OCI-LY7 (cell line): ENCODE measurements around the gene HERPUD2. TPM values are rescaled to one million over a fixed set of nuclear protein-coding genes. Genes with fewer than 3 reads are reported as not detected.

ENCODE experiments used
- BruUV-seq: library from RNA; stranded (reverse); fragments of 400-500 nt; replicated peaks from 2 replicates; lab custom pipeline; 2021; lab: Mats Ljungman, UMichigan
- CTCF ChIA-PET: fragments of 300-600 bp; sonication (Branson Sonifier 250); formaldehyde crosslinking; loops from one replicate; lab custom pipeline; 2022; ENCODE audit warnings: antibody characterized with exemption; ENCODE audit not compliant: unreplicated experiment; lab: Charles Lee
- POLR2A ChIA-PET: fragments of 300-600 bp; sonication (Branson Sonifier 250); formaldehyde crosslinking; loops from one replicate; lab custom pipeline; 2022; ENCODE audit warnings: antibody characterized with exemption; lab: Charles Lee
- DNase-seq: peaks from one replicate; pipeline ENCODE4 v3.0.0-alpha.2; 2015; ENCODE audit warnings: low spot score
- H2AFZ ChIP-seq: fragments of 200-600 bp; sonication (generic), shearing (Covaris generic); 2 replicates; pipeline ENCODE4 v1.6.1; 2014; ENCODE audit warnings: mild to moderate bottlenecking, antibody characterized with exemption, low read length, moderate library complexity
- H3K27ac ChIP-seq: fragments of 200-600 bp; sonication (generic); 2 replicates; pipeline ENCODE4 v1.5.1; 2014; ENCODE audit warnings: mixed run types, low read depth, mild to moderate bottlenecking, moderate library complexity, low read length, inconsistent platforms; ENCODE audit not compliant: poor library complexity, severe bottlenecking
- H3K36me3 ChIP-seq: fragments of 200-600 bp; sonication (generic); 2 replicates; pipeline ENCODE4 v1.6.1; 2014; ENCODE audit warnings: mild to moderate bottlenecking, antibody characterized with exemption, low read length, moderate library complexity, mixed read lengths; ENCODE audit not compliant: insufficient read depth
- H3K4me1 ChIP-seq: fragments of 200-600 bp; sonication (generic); 2 replicates; pipeline ENCODE4 v1.5.1; 2014; ENCODE audit warnings: mild to moderate bottlenecking, low read length; ENCODE audit not compliant: insufficient read depth, poor library complexity, severe bottlenecking
- H3K4me2 ChIP-seq: fragments of 200-600 bp; sonication (generic); 2 replicates; pipeline ENCODE4 v1.6.1; 2014; ENCODE audit warnings: mild to moderate bottlenecking, low read length
- H3K4me3 ChIP-seq: fragments of 200-600 bp; sonication (generic); 2 replicates; pipeline ENCODE4 v1.5.1; 2014; ENCODE audit warnings: mild to moderate bottlenecking, low read depth, low read length; ENCODE audit not compliant: poor library complexity, severe bottlenecking
- H3K79me2 ChIP-seq: fragments of 200-600 bp; sonication (generic); 2 replicates; pipeline ENCODE4 v1.6.1; 2016; ENCODE audit warnings: low read depth, mild to moderate bottlenecking, low read length, moderate library complexity, mixed read lengths; ENCODE audit not compliant: insufficient read depth
- H3K9me2 ChIP-seq: fragments of 200-600 bp; sonication (generic); 2 replicates; pipeline ENCODE4 v1.6.1; 2016; ENCODE audit warnings: mild to moderate bottlenecking, low read length, mixed read lengths; ENCODE audit not compliant: insufficient read depth
- H3K9me3 ChIP-seq: fragments of 200-600 bp; sonication (generic); 2 replicates; pipeline ENCODE4 v1.6.1; 2014; ENCODE audit warnings: mild to moderate bottlenecking, mixed run types, low read length, mixed read lengths
- H4K20me1 ChIP-seq: fragments of 200-600 bp; sonication (generic); 2 replicates; pipeline ENCODE4 v1.6.1; 2014; ENCODE audit warnings: mild to moderate bottlenecking, antibody characterized with exemption, low read length, moderate library complexity, mixed read lengths; ENCODE audit not compliant: insufficient read depth
- CTCF ChIP-seq: fragments of 200-600 bp; sonication (generic); conservative IDR thresholded peaks from 2 replicates; pipeline ENCODE4 v1.5.1; 2014; ENCODE audit warnings: mild to moderate bottlenecking, antibody characterized with exemption, low read length, moderate library complexity, mixed read lengths
- EZH2phosphoT487 ChIP-seq: fragments of 200-600 bp; sonication (generic); IDR thresholded peaks from 2 replicates; pipeline ENCODE4 v1.6.1; 2018; ENCODE audit warnings: low read depth, borderline replicate concordance, mild to moderate bottlenecking, mixed run types, antibody characterized with exemption, low read length, moderate library complexity, mixed read lengths
- intact Hi-C: fragments of 100-400 bp; cut with micrococcal nuclease; formaldehyde crosslinking; loops from one replicate; pipeline ENCODE4 v1.10.0; 2022; ENCODE audit not compliant: unreplicated experiment
- total RNA-seq, 2 experiments: library from RNA; depleted of rRNA in 1 of 2; stranded (reverse); fragments of >200 nt in 1 of 2; shearing (Covaris generic) in 1 of 2; gene quantifications; 2 replicates each; pipeline ENCODE4 v1.2.3, GENCODE V29; 2014 to 2022

The HERPUD2 gene
- total RNA-seq, 2 experiments from 2014 or later, result 11.9 to 20.6 TPM

DNA sequence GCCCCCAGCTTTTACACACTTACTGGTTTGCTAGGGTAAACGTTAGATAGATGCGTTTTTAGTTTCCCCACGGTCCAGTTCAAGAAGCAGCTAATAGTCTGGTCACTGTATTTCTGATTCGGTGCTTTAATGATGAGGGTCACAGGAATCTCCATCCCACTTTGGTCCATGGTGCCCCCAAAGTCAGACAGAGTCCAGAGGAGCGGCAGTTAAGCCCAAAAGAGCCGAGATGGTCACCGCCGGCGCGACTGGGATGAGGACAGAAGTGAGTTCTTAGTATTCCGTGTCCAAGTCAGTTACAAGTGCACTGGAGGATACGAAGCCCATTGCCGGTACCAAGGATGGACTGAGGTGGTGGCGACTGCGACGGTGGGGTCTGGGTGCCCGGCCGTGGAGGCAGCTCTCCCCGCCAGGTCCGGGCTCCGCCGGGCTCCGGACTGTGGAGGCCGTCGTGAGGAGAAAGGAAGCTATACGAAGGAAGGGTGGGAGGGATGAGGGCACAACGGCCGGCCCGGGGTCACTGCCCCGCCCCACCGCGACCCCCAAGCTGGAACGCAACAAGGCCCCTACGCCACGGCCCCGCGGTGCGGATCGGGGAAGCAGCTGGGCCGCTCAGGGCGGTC is 663 bp downstream of the HERPUD2 start:
- peak; percentile 25 for DNase-seq
- Histone ChIP-seq H3K4me1 (peaks cover 48% of the 10 kb centered on the region), H3K27ac (peak overlapping the region; percentile 52), H3K4me3 (peak overlapping the region; percentile 87), H3K4me2 (peak overlapping the region; percentile 98), H3K36me3 (no peaks in the 10 kb centered on the region), H3K9me3 (no peaks in the 10 kb centered on the region), H2AFZ (peak overlapping the region; percentile 50), H3K79me2 (peaks cover 61% of the 10 kb centered on the region), H3K9me2 (no peaks in the 10 kb centered on the region), H4K20me1 (0 out of 2 replicates have a peak, but pooled peaks cover 10% of the 10 kb centered on the region)
- BruUV-seq, result no TSS peak
- intact Hi-C loops, result loop anchor here (5.0 to 10.0 kb wide), 2 partner anchors 593 to 701 kb away; no protein-coding TSS in a partner anchor
- POLR2A ChIA-PET, result interaction anchor here (0.9 to 11.6 kb wide), 7 partner anchors 9 to 491 kb away, joined by 3 to 98 read pairs (median 3); no protein-coding TSS in a partner anchor
- TF ChIP-seq CTCF (no peak), EZH2phosphoT487 (no peak)
- CTCF ChIA-PET, result interaction anchor here (0.5 to 1.1 kb wide), 3 partner anchors 69 to 492 kb away, joined by 3 to 4 read pairs (median 3); no protein-coding TSS in a partner anchor

GRCh38 chr7:35691827-35692307 is 3.1 kb downstream of the HERPUD2 start:
- POLR2A ChIA-PET, result interaction anchor here (0.5 to 11.6 kb wide), 6 partner anchors 20 to 108 kb away, joined by 3 to 98 read pairs (median 4); partner anchors contain the start of gene SEPTIN7
- intact Hi-C loops, result loop anchor here (2.0 to 10.0 kb wide), 3 partner anchors 33 to 703 kb away; no protein-coding TSS in a partner anchor
- TF ChIP-seq EZH2phosphoT487 (no peak), CTCF (no peak)
- H3K4me1 ChIP-seq, result peaks cover 68% of the 10 kb centered on the region
- no peaks in the 10 kb centered on the region; the same call in 1 of the 2 replicates for H3K36me3 ChIP-seq
- H3K4me3 ChIP-seq, result peak overlapping the region; percentile 87
- H3K9me3 ChIP-seq, result no peaks in the 10 kb centered on the region
- peak overlapping the region; percentile 51; the same call in 1 of the 2 replicates for H2AFZ ChIP-seq
- CTCF ChIA-PET, result no interaction called here
- DNase-seq, result peak; percentile 59
- no peaks in the 10 kb centered on the region for H3K9me2 ChIP-seq
- H4K20me1 ChIP-seq, result peaks cover 10% of the 10 kb centered on the region; the same call in 1 of the 2 replicates
- peak overlapping the region; percentile 98 for H3K4me2 ChIP-seq
- BruUV-seq, result no TSS peak
- peaks cover 85% of the 10 kb centered on the region for H3K79me2 ChIP-seq
- peak overlapping the region; percentile 68 for H3K27ac ChIP-seq
